Glutamatergic neuron (in vitro differentiated cells): ENCODE data around the gene NR2E1. TPM values are rescaled to one million over a fixed set of nuclear protein-coding genes. Genes with fewer than 3 reads are reported as not detected.

Experiments used
- DNase-seq: peaks from one replicate; pipeline ENCODE4 v3.0.0; 2022
- H3K27ac Mint-ChIP-seq: one replicate; pipeline ENCODE4 v1.8.0; 2020; ENCODE audit warnings: mild to moderate bottlenecking, mixed read lengths, inconsistent platforms; ENCODE audit not compliant: unreplicated experiment
- H3K27me3 Mint-ChIP-seq: one replicate; pipeline ENCODE4 v1.8.0; 2020; ENCODE audit warnings: mild to moderate bottlenecking, moderate library complexity, mixed read lengths, inconsistent platforms; ENCODE audit not compliant: unreplicated experiment
- H3K36me3 Mint-ChIP-seq: one replicate; pipeline ENCODE4 v1.8.0; 2020; ENCODE audit warnings: mild to moderate bottlenecking, mixed read lengths, inconsistent platforms; ENCODE audit not compliant: unreplicated experiment
- H3K4me1 Mint-ChIP-seq: one replicate; pipeline ENCODE4 v1.8.0; 2020; ENCODE audit warnings: mild to moderate bottlenecking, low read depth, mixed read lengths, inconsistent platforms; ENCODE audit not compliant: unreplicated experiment
- H3K4me3 Mint-ChIP-seq: one replicate; pipeline ENCODE4 v1.8.0; 2020; ENCODE audit warnings: mild to moderate bottlenecking, mixed read lengths, inconsistent platforms; ENCODE audit not compliant: unreplicated experiment
- H3K9me3 Mint-ChIP-seq: one replicate; pipeline ENCODE4 v1.8.0; 2020; ENCODE audit warnings: mild to moderate bottlenecking, moderate library complexity, mixed read lengths, inconsistent platforms; ENCODE audit not compliant: unreplicated experiment
- total RNA-seq: library from RNA; stranded (reverse); fragmentation: NEBNext Ultra II Directional; extraction: Animal tissue kit (Norgen Biotek cat#: 25700); gene quantifications from one replicate; pipeline ENCODE4 v1.2.1, GENCODE V29; 2021; ENCODE audit not compliant: unreplicated experiment
- TF ChIP-seq, protein P1 (sequence below): fragments of 200-600 bp; sonication (generic); IDR thresholded peaks from one replicate; pipeline ENCODE4 v1.5.0; 2021; ENCODE audit not compliant: partially characterized antibody, unreplicated experiment

NR2E1 gene
- total RNA-seq, 1 donor from 2014 or later: not detected

DNA sequence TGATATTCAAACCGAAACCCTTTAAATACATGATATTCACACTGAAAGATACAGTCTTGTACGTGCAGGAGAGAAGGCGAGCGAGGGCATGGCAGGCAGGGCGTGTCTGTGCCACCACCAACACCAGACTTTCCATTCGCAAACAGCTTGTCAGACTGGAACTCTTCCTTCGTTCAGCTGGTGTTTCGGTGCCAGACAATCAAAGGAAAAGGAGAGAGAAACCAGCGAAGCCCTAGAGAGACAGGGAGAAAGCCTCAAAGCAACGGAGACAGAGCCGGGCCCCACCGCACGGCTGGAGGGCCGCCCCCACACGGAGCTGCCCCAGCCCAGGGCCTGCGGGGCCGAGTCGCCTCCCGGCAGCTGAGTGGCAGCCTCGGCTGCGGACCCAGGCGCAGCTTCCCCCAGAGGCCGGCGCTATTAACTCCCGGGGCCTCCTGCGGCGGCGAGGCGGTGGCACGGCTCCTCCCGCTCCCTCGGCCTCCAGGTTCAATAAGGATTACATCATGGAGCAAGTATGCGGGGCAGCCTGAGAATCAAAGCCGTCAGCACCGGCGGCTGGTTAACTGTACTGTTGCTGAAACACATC lies 32.1 kb upstream of the NR2E1 start:
- Mint-ChIP-seq H3K4me1 (peaks cover 16% of the 10 kb centered on the region), H3K27ac (peak overlapping the region; percentile 98), H3K36me3 (no peaks in the 10 kb centered on the region), H3K4me3 (peak overlapping the region; percentile 92), H3K27me3 (peaks cover 15% of the 10 kb centered on the region), H3K9me3 (peaks cover 7% of the 10 kb centered on the region)
- peak; percentile 86 for DNase-seq
- TF ChIP-seq, protein P1, sequence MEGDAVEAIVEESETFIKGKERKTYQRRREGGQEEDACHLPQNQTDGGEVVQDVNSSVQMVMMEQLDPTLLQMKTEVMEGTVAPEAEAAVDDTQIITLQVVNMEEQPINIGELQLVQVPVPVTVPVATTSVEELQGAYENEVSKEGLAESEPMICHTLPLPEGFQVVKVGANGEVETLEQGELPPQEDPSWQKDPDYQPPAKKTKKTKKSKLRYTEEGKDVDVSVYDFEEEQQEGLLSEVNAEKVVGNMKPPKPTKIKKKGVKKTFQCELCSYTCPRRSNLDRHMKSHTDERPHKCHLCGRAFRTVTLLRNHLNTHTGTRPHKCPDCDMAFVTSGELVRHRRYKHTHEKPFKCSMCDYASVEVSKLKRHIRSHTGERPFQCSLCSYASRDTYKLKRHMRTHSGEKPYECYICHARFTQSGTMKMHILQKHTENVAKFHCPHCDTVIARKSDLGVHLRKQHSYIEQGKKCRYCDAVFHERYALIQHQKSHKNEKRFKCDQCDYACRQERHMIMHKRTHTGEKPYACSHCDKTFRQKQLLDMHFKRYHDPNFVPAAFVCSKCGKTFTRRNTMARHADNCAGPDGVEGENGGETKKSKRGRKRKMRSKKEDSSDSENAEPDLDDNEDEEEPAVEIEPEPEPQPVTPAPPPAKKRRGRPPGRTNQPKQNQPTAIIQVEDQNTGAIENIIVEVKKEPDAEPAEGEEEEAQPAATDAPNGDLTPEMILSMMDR: no peak

DNA sequence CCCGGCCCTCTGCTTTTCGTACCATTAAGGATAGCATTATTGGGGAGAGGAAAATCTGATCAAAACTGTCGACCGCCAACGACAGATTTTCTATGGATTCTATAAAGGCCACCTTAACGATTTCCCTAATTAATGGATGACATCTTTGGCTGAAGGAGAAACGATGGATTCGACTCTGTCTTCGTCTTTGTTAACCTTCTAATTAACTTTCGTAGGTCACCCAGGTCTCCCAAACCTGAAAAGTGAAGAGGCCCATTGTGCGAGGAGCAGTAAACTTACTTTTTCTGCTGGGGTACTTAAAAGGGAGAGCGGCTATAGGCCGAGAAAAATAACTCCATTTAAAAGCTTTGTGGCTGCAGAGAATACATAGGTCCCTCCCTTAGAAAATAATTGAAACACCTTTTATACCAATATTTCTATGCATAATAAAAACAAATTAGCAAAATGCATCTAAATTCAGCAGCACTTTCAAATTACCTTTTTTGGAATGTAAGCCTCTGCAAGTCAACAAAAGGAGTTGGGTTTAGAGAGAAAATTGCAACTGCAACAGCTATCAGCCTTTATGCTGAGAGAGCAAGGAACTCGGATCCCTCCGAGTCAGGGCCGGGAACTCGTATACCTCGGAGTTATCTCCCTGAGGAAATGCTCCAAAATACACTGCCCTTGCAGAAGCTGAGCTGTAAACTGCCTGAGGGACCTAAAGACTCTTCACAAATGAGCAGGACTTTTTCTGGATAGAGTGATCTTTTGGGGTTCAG lies 31.4 kb upstream of the NR2E1 start:
- peak; percentile 25 for DNase-seq
- peaks cover 7% of the 10 kb centered on the region for H3K9me3 Mint-ChIP-seq
- H3K4me1 Mint-ChIP-seq: peaks cover 16% of the 10 kb centered on the region
- TF ChIP-seq, protein P1: no peak
- peak overlapping the region; percentile 92 for H3K4me3 Mint-ChIP-seq
- peak overlapping the region; percentile 98 for H3K27ac Mint-ChIP-seq
- H3K27me3 Mint-ChIP-seq: peaks cover 13% of the 10 kb centered on the region
- H3K36me3 Mint-ChIP-seq: no peaks in the 10 kb centered on the region

DNA sequence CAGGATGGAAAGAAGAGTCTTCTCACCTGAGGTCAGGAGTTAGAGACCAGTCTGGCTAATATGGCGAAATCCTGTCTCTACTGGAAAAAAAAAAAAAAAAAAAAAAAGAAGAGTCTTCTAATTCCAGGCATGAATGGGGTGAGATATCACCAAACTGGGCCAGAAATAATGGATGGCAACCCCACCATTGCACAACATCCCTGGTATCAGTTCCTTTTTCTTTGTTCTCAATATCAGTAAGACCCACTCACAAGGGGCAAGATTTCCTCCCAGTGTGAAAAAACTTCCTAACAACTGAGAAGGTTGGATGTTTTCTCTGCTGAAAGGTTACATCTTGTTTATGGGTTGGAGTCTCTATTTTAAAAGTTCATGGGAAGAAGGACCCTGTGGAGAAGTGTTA lies 23.6 kb upstream of the NR2E1 start:
- Mint-ChIP-seq H3K4me1 (no peaks in the 10 kb centered on the region), H3K36me3 (no peaks in the 10 kb centered on the region), H3K27me3 (no peaks in the 10 kb centered on the region), H3K27ac (no peak overlapping the region), H3K9me3 (peaks cover 2% of the 10 kb centered on the region), H3K4me3 (no peak overlapping the region)
- TF ChIP-seq, protein P1: no peak
- DNase-seq: no peak

DNA sequence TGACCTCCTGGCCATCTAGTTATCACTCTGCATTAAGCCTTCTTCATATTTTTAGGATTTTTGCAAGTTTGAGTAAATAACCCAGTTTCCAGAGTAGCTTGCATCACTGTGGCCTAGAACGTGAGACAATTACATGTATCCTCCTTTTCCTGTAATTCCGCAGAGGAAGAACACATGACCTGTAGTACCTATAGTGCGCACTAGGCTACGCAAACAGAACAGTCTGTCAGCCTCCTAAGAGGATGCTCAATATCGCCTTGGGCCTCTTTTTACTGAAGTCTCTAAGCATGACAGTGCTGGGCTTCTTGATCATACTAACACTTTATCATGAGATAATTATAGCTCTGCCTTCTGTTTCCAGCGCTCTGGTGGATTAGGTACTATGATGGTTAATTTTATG lies 20.2 kb upstream of the NR2E1 start:
- Mint-ChIP-seq H3K27me3 (no peaks in the 10 kb centered on the region), H3K36me3 (peaks cover 10% of the 10 kb centered on the region), H3K4me1 (no peaks in the 10 kb centered on the region), H3K9me3 (peaks cover 2% of the 10 kb centered on the region), H3K27ac (no peak overlapping the region), H3K4me3 (no peak overlapping the region)
- TF ChIP-seq, protein P1: peak; percentile 45
- no peak for DNase-seq

DNA sequence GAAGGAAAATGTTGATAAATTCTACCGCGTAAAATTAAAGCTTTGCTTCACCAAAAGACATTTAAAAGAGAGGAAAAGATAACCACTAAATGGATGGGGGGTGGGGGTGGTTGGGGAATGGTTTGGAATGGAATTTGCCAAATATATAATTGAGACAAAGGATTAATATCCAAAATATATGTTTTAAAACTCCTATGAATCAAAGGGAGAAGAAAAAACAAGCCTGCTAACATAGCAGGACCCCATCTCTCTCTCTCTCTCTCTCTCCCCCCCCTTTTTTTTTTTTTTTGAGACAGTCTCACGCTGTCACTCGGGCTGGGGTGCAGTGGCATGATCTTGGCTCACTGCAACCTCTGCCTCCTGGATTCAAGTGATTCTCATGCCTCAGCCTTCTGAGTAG lies 13.4 kb upstream of the NR2E1 start:
- TF ChIP-seq, protein P1: no peak
- no peak overlapping the region for H3K27ac Mint-ChIP-seq
- peaks cover 21% of the 10 kb centered on the region for H3K27me3 Mint-ChIP-seq
- H3K36me3 Mint-ChIP-seq: peaks cover 10% of the 10 kb centered on the region
- peaks cover 2% of the 10 kb centered on the region for H3K9me3 Mint-ChIP-seq
- no peak for DNase-seq
- H3K4me1 Mint-ChIP-seq: peaks cover 11% of the 10 kb centered on the region
- no peak overlapping the region for H3K4me3 Mint-ChIP-seq
